Stomach smooth muscle (tissue), 2 donors: ENCODE data around the gene BRD3.

Experiments used
- H3K27ac ChIP-seq: one replicate; pipeline ENCODE4 v1.7.0; 2013; ENCODE audit warnings: mild to moderate bottlenecking, low read length, inconsistent platforms
- H3K27me3 ChIP-seq, 2 donors: one replicate each; pipeline ENCODE4 v1.7.0; 2013; ENCODE audit warnings: low read length in 2 of 2; ENCODE audit not compliant: insufficient read depth in 2 of 2, control insufficient read depth in 1 of 2
- H3K36me3 ChIP-seq, 2 donors: one replicate each; pipeline ENCODE4 v1.7.0; 2013; ENCODE audit warnings: low read length in 2 of 2; ENCODE audit not compliant: control insufficient read depth in 2 of 2, insufficient read depth in 2 of 2
- H3K4me1 ChIP-seq: one replicate; pipeline ENCODE4 v1.7.0; 2013; ENCODE audit warnings: low read length; ENCODE audit not compliant: control insufficient read depth, insufficient read depth
- H3K4me3 ChIP-seq, 2 donors: one replicate each; pipeline ENCODE4 v1.7.0; 2013; ENCODE audit warnings: low read length in 2 of 2
- H3K9ac ChIP-seq, 2 donors: one replicate each; pipeline ENCODE4 v1.7.0; 2013; ENCODE audit warnings: low read length in 2 of 2, mild to moderate bottlenecking in 1 of 2
- H3K9me3 ChIP-seq, 2 donors: one replicate each; pipeline ENCODE4 v1.7.0; 2013; ENCODE audit warnings: low read length in 2 of 2; ENCODE audit not compliant: control insufficient read depth in 2 of 2
- donor health status: healthy.
- donor health status: Pancreatic carcinoma.

BRD3 gene

DNA sequence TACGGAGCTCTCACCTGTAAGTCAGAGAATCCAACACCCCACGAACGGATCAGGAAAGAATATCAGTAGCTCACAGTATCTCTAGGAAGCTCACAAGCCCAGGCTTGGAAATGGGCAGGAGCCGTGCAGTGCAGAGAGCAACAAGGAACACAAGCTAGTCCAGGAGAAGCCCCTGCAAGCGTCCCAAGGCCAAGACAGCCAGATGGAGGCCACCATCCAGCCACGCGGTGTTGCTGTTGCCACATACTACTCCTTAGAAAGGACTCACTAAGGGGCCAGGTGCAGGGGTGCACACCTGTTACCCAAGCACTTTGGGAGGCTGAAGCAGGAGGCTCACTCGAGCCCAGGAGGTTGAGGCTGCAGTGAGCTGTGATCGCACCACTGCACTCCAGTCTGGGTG is 60.3 kb downstream of the BRD3 start:
- H3K4me1 ChIP-seq = peaks cover 3% of the 10 kb centered on the region

GRCh38 chr9:134007150-134007549 is 60.7 kb downstream of the BRD3 start:
- Histone ChIP-seq H3K4me3 (no peak overlapping the region), H3K4me1 (peaks cover 3% of the 10 kb centered on the region), H3K9ac (no peak overlapping the region), H3K27ac (no peak overlapping the region), H3K9me3 (no peaks in the 10 kb centered on the region), H3K36me3 (no peaks in the 10 kb centered on the region), H3K27me3 (peaks cover 0 to 3% of the 10 kb centered on the region in 2 donors)

More for the DNA sequence above, 60.3 kb downstream of the BRD3 start:
- Histone ChIP-seq H3K27me3 (peaks cover 0 to 3% of the 10 kb centered on the region in 2 donors), H3K9ac (no peak overlapping the region), H3K36me3 (no peaks in the 10 kb centered on the region), H3K4me3 (no peak overlapping the region), H3K27ac (no peak overlapping the region), H3K9me3 (no peaks in the 10 kb centered on the region)

GRCh38 chr9:134005381-134005780 is 62.4 kb downstream of the BRD3 start:
- Histone ChIP-seq H3K9me3 (no peaks in the 10 kb centered on the region), H3K27ac (no peak overlapping the region)

DNA sequence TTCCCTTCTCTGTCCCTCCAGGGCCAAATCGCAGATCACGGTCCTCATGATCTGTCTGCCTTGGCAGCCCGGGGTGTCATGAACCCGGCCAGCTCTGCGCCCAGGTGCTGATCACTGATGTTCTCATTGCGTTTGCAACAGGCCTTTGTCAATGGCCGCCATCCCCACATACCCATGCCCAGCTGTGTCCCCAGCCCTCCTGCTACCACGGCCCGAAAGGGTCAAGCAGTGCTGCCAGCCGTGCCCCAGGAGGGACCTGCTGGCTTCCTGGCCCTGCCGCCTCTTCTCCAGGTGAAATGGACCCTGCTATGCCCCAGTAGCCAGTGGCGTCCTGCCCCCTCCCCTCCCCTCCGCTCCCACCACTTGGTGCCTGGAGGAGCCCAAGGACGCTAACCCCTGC is 62.9 kb downstream of the BRD3 start:
- Histone ChIP-seq H3K4me3 (no peak overlapping the region), H3K36me3 (no peaks in the 10 kb centered on the region), H3K9me3 (no peaks in the 10 kb centered on the region), H3K27me3 (peaks cover 0 to 5% of the 10 kb centered on the region in 2 donors), H3K4me1 (peaks cover 3% of the 10 kb centered on the region), H3K27ac (no peak overlapping the region), H3K9ac (no peak overlapping the region)

More at GRCh38 chr9:134005381-134005780, 62.4 kb downstream of the BRD3 start:
- no peaks in the 10 kb centered on the region for H3K36me3 ChIP-seq
- peaks cover 0 to 5% of the 10 kb centered on the region in 2 donors for H3K27me3 ChIP-seq
- peaks cover 3% of the 10 kb centered on the region for H3K4me1 ChIP-seq
- H3K9ac ChIP-seq = no peak overlapping the region
- no peak overlapping the region for H3K4me3 ChIP-seq

DNA sequence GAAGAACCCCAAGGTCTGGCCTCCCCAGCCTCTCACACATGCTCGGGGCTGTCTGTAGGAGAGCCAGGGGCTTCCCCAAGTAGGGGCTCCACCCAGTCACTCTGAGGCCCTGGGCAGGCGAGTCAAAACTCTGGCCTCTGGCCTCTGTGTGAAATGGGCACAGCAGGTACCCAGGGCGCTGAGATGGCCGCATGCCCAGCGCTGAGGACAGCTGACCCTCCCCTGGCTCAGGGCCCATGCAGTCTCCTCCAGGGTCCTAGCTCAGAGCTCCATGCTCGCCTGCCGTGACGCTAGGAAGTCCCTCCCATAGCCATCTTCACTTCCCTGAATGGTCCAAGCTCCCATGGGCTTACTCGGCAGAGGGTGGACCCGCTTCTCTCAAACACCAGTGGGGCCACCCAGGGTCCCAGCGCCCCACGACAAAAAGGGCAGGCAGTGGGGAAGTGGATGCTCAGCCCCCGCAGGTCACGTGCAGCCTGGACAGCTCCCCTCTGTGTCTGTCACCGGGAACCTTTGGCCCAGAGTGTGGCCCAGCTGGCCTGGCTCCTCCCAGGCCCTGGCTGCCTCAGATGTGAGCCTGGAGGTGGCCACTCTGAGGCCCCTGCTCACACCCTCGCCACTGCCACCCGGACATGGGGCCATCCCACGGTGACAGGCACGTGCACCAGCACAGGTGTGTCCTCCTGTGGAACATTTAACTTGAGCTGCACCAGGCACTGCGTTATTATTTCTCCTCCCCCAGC is 63.5 kb downstream of the BRD3 start:
- no peaks in the 10 kb centered on the region for H3K36me3 ChIP-seq

GRCh38 chr9:134003237-134003636 is 64.6 kb downstream of the BRD3 start:
- Histone ChIP-seq H3K4me3 (no peak overlapping the region), H3K9me3 (no peaks in the 10 kb centered on the region), H3K4me1 (peaks cover 3% of the 10 kb centered on the region), H3K27me3 (peaks cover 0 to 5% of the 10 kb centered on the region in 2 donors), H3K27ac (no peak overlapping the region), H3K9ac (no peak overlapping the region), H3K36me3 (no peaks in the 10 kb centered on the region)

More for the DNA sequence above, 63.5 kb downstream of the BRD3 start:
- peaks cover 3% of the 10 kb centered on the region for H3K4me1 ChIP-seq
- no peak overlapping the region for H3K27ac ChIP-seq
- H3K9ac ChIP-seq = no peak overlapping the region
- no peaks in the 10 kb centered on the region for H3K9me3 ChIP-seq
- H3K27me3 ChIP-seq = peaks cover 0 to 5% of the 10 kb centered on the region in 2 donors
- no peak overlapping the region for H3K4me3 ChIP-seq

DNA sequence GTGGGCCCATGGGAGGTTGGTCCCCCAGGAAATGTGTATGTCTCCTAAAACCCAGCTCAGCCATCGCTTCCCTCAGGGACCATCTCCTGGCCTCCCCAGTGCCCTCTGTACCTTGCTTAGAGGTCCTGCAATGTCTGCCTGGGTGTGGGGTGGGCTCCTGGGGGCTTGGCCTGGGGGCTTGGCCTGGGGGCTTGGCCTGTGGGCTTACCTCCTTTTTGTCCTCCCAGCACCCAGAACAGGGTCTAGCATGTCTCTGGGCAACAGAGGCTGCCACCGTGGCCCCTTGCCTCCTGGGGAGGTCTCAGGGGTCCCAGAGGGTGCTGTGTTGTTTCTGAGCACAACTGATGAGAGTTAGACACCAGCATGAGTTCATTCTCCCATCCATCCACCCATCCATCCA is 65.0 kb downstream of the BRD3 start:
- no peak overlapping the region for H3K9ac ChIP-seq
- no peaks in the 10 kb centered on the region for H3K36me3 ChIP-seq
- H3K9me3 ChIP-seq = no peaks in the 10 kb centered on the region
- H3K4me1 ChIP-seq = peaks cover 3% of the 10 kb centered on the region
- peaks cover 0 to 5% of the 10 kb centered on the region in 2 donors for H3K27me3 ChIP-seq
- no peak overlapping the region for H3K27ac ChIP-seq
- H3K4me3 ChIP-seq = no peak overlapping the region

DNA sequence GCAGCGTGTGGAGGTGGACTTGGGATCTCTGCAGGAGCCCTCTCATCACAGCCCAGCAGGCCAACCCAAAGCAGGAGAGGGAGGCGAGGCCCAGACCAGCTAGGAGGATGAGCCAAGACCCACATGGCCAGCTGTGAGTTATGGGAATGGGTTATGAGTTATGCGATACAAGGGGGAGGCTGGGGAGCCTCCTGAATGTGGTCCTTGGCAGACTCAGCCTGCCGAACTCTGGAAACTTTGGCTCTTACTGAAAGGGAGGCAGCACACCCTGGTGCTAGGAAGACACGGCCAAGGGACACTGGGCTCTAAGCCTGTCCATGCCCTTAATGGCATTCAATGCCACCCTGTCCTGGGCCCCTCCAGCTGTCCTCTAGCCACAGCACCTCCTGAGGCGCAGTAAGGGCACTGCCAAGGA is 68.0 kb downstream of the BRD3 start:
- H3K4me3 ChIP-seq = no peak overlapping the region
- no peak overlapping the region for H3K9ac ChIP-seq
- H3K9me3 ChIP-seq = no peaks in the 10 kb centered on the region
- no peaks in the 10 kb centered on the region for H3K36me3 ChIP-seq
- H3K4me1 ChIP-seq = no peaks in the 10 kb centered on the region
- no peak overlapping the region for H3K27ac ChIP-seq
- peaks cover 2 to 3% of the 10 kb centered on the region in 2 donors for H3K27me3 ChIP-seq

DNA sequence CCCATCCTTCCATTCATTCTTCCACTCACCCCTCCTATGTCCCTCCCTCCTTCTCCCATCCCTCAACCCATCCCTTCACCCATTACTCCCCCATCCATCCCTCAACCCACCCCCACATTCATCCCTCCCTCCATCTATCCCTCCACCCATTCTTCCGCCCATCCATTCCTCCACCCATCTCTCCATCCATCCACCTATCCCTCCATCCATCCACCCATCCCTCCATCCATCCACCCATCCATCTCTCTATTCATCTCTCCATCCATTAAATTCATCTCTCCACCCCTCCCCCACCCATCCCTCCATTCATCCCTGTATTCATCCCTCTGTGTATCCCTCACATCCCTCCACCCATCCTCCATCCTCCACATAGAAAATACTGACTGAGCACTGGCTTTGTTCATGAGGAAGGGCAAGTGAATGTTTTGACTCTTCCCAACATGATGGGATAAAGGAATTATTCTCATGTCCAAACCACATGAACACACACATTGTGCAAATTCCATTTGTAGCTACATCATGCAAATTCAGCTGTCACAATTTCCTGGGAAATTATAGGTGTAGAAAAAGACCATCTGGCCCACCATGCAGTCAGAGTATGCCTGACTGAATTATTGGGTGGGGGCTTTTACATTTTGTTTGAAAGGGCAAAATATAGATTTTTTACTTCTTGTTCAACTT is 68.8 kb downstream of the BRD3 start:
- Histone ChIP-seq H3K4me3 (no peak overlapping the region), H3K4me1 (peaks cover 3% of the 10 kb centered on the region), H3K36me3 (no peaks in the 10 kb centered on the region), H3K9me3 (no peaks in the 10 kb centered on the region), H3K27me3 (peaks cover 2 to 3% of the 10 kb centered on the region in 2 donors), H3K27ac (no peak overlapping the region), H3K9ac (no peak overlapping the region)

GRCh38 chr9:133997584-133997983 is 70.2 kb downstream of the BRD3 start:
- no peaks in the 10 kb centered on the region for H3K36me3 ChIP-seq
- no peaks in the 10 kb centered on the region for H3K9me3 ChIP-seq
- peaks cover 2 to 3% of the 10 kb centered on the region in 2 donors for H3K27me3 ChIP-seq
- no peak overlapping the region for H3K4me3 ChIP-seq
- no peak overlapping the region for H3K27ac ChIP-seq
- peaks cover 14% of the 10 kb centered on the region for H3K4me1 ChIP-seq
- no peak overlapping the region for H3K9ac ChIP-seq
